HG03139 (cell line): Measurements from ENCODE around the gene RAB36.

Experiments
- ATAC-seq: cut with Tn5 transposase; IDR thresholded peaks from one replicate; pipeline ENCODE4 v1.9.1; 2021; ENCODE audit not compliant: unreplicated experiment

RAB36 gene

DNA sequence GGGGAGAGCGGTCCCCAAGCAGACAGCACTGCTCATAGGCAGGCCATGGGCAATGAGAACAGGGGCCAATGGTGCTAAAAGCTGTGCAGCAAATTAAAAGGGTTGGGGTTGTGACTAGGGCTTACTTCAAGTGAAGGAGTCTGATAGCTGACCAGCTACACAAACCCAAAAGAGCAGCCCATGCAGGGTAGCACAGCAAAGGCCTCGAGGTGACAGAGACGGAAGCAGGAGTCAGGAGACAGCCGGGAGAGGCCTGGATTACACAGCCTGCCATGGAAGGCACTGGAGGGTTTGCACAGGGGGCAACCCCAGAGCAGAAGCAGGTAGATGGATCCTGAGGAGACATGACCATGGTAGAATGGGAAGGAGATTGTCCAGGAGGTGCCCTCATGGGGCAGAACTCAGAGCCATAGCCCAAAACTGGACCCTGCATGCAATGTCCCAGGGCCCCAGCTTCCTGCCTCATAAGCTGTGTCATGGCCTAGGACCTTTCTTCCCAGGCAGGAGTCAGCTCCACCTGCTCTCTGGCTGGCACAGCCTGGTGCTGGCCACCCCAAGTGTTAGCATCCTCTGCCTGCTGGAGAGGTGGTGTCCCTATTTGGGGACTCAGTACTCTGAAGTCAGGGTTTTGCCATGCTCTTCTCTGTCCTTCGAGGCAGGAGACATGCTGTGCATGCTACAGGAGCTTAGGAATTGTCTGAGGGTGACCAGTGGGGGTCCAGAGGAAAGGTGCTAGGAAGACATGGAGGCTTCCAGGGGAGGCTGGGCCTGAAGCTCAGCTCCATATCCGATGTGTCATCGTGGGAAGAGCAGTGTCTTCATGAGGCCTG is 36.8 kb upstream of the RAB36 start:
- ATAC-seq, result no peak

DNA sequence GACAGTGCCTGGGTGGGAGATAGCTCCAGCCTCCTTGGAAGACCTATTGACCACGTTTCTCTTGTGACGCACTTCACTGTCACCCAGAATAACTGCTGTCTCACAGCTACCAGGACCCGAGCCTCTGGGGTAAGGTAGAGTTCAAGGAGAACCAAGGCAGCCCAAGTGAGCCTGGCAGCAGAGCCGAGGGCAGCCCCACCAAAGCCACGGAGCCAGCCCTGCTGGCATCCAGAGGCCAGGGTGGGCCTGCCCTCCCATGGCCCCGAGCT is 36.3 kb upstream of the RAB36 start:
- no peak for ATAC-seq

DNA sequence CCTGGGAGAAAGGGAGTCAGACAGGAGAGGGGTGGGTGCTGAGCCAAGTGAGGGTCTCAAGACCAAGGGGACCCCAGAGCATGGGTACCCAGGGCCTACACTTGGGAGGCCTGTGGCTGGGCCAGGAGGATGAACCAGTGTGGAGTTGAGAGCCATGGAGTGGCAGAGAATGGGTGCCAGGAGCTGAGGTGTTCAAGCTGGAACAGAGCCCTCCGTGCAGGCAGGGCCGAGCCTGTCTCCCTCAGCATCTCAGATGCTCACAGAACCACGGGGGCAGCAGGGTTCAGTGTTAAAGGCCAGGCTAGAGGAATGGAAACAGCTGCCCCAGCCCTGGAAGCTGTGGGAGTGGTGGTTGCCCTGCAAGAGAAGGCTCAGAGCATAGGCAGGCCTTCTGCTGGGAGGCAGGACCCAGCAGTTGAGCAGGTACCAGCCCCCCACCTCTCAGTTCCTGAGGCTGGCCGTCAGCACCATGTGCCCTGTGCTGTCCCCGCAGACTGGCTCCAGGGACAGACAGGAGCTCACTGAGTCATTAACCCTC is 35.8 kb upstream of the RAB36 start:
- ATAC-seq, result no peak

DNA sequence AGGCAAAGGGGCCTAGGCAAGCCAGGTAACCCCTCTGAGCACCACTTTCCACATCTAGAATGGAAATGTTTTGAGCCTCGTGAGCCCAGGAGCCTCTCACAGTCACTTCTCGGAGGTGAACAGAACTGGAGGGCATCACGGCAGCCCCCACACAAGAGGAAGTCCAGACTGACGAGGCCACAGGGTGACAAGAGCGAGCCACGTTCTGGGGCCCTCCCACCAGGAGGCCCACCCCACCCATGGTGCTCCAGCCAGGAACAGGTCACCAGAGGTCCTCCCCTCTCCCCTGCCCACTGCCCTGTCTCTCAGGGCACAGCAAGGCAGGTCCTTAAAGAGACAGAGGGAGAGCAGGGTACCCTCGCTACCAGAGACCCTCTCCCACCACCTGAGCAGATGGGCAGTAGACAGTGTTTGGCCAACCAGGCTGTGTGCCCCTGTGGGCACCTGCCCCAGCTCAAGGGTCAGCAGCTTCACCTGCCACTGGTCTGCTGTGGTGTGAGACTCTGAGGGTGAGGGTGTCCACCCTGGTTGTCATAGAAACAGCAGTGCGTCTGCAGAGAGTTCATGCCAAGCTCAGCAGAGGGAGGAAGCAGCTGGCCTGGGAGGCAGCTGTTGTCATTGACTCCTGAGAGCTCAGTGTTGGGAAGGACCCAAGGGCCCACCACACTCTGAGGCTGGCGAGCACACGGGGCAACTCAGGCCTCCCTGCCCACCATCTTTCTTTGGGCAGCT is 34.9 kb upstream of the RAB36 start:
- ATAC-seq, result no peak

DNA sequence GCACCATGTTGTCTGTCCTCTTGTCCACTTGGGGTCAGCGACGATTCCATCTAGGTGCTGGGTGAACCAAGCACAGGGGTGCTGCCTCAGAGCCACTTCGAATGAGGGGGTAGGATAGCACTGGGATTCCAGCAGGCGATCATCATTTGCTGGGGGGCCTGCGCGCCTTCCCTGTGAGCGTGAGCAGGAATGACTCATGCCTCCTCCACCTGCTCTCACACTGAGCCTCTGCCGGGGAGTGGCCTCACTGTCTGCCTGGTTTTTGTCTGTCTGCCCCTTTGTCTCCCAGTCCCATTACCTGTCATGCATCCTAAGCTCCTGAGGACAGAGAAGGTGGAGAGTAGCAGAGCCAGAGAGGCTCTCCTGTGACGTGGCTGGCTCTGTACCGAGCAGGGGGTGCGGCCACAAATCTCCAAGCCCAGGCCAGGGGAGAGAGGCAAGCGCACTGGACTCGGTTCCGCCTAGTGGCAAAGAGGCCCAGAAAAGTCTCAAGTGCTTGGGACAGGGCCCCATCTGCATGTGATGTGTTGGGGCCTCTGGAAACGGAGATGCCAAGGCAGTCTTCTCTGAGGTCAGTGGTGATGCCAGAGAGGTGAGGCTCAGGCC is 34.3 kb upstream of the RAB36 start:
- no peak for ATAC-seq

DNA sequence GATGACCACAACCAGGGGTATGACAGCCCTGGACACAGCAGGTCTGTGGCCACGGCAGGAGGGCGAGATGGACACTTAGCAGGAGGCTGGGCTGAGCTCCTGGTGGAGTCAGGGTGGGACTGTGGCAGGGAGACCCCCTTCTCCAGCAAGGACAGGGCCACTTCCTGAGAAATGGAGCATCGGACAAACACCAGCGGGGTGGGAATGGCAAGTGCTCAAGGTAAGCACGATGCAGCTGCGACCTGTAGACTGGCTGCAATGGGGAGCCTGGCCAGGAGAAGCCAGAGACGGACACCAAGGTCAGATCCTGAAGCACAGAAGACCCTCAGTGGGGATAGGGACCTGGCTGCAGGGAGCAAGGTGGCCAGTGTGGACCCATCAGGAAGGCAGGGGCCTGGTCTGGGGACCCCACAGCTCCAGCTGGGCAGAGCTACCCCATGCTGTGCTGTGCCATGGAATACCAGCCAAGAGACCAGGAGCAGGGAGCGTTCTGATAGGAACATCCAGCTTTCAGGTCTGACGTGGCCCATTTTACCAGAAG is 32.7 kb upstream of the RAB36 start:
- ATAC-seq, result no peak

DNA sequence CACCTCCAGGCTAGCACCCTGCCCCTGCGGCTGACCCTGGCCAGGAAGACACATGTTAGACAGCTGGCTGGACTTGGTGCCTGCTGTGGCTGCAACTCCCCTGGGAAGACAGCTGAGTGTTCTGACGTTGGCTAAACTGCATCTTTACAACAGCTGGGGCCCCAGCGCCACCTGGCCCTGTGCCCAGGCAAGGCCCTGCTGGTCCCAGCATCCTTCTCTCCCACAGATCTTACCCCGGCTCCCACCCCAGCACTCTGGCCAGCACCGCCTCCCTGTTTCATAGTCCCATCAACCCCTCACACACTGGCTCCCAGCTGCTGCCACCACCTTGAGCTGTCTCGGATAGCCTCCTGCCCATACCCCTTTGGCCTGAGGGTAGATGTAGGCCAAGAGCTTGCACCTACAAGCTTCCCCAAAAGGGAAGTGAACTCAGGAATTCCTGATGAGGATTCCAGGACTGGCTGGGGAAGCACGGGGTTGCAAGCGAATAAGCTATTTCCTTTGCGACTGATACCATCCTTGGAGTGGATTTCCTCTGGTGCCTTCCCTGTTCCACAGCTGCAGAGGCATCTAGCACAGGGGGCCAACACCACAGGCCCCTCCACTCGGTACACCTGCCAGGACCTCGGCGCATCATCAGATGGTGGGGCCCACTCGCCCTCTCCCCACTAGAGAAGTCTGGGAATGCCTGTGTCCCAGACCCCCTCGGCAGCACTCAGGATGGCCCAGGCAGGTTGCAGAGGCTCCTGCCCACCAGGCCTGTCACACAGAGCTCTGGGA is 32.0 kb upstream of the RAB36 start:
- ATAC-seq, result no peak

DNA sequence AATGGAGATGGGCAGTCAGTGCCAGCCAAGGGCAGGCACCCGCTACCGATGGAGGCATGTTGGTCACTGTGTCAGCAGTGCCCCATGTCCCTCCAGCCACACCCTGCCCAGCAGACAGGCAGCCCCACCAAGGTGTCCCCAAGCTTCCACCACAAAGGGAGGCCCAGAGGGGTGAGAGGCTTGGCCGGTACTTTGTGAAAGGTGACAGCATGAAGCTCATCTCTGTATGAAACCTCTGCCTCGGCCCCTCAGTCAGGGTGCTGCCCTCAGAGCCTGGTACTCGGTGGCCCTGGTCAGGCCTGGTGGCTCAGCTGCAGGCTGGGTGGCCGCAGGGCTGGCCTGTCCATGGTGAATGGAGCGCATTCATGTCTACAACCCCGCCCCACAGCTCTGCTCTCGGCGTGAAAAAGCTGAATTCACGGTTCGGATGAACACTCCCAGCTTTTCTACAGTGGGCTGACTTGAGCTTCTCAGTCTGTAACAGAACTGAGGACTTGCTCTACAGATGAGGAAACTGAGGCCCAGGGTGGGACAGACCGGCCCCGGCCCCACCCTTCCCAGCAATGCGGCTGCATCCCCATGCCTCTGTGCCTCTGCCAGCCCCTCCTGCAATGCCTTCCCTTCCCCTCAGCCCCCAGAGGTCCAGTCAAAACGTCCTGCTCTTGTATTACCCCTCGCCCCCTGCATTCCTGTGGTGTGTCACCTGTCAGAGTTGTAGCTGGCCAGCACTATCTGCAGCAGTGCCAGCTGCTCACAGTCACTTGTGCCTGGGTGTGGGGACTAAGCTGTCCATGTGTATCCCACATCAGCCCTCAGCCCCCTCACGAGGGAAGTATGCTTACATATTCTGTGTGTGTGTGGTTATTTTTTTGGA is 31.2 kb upstream of the RAB36 start:
- ATAC-seq, result no peak

DNA sequence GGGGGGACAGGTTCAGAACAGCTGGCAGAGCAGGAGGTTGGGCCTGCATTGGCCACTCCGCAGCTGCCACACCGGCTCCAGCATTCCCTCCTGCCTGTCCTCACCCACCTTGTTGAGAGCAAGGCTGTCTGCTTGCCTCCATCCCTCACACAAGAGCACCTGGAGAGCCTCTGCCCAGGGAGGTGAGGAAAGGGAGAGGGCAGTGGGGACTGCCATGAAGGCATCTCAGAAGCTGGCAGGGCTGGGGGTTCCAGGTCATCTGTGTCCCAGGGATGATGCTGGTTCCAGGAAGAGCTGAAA is 30.6 kb upstream of the RAB36 start:
- no peak for ATAC-seq

DNA sequence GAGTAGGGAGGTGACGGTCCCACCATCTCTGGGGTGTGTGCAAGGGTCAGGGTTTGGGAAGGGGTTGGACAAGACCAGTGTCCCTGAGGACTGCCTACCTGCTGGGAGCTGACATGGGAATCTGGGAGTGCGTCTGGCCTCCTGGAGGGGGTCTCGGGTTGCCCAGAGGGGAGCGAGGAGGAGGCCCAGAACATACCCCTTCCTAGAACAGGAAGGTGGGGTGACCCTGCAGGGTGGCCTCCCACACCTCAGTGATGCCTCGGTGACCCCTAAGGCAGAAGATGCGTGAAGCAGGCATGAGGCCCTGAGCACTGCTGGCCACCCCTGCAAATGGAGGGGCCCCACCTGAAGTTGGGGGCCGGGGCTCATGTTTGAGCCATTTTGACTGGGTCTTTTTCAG is 29.9 kb upstream of the RAB36 start:
- ATAC-seq, result no peak

DNA sequence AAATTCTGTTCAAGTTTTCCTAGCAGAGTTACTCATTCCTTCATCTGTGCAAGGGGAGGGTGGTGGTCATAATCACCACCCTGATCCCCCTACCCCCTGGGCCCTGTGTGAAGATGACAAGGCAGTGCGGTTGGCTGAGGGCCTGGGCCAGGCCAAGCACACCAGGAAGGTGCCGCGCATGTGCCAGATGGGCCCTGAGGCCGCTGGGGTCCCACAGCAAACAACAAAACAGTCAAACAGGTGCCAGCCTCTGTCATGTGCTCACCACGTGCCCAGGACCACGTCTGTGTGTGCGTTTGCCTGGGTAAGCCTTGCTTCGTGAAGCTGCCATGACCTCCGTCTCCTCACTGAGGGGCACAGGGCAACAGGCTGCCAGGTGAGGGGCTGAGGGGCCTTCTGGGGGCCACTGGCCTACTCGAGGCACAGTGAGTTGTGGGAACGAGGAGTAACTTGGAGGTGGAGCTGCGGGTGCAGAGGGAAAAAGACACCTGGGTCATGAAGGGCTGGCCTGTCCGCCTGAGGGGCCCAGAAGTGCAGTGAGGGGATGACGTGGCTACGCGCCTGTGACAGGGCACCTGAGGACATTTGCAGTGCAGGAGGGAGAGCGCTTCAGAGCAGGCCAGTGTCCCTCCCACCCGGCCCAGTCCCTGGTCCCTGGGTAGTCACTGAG is 29.3 kb upstream of the RAB36 start:
- ATAC-seq, result no peak

DNA sequence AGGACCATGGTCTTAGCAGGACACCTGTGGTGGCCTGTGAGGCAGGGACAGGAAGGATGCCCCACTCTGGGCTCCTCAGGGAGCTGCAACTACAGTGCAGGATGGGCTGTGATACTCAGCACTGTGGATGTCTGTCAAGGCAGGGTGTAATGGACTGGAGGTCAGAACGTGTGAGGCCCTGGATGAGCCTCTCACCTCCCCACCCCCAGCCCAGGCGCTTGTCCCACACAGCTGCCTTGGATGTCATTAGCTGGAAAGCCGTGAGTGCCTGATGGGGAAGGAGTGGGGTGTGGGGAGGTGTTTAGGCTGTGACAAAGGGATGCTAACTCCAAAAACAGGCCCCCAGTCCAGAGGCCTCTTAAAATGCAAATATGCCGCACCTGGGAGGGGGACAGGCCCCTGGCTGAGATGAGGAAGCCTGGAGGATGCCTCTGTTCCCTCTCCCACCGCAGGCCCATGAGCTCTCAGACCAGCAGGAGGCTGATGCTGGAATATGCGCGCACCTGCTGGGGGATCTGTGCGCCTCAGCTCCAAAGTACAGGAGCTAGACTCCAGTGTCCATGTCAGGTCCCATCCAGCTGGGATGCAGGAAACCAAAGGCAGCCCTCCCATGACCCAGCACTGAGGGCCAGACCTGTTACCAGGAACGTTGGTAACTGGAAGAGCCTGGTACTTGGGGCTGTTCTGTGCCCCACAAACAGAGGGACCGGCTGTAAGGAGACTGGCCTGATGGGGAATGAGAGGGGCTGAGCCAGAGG is 28.6 kb upstream of the RAB36 start:
- no peak for ATAC-seq

DNA sequence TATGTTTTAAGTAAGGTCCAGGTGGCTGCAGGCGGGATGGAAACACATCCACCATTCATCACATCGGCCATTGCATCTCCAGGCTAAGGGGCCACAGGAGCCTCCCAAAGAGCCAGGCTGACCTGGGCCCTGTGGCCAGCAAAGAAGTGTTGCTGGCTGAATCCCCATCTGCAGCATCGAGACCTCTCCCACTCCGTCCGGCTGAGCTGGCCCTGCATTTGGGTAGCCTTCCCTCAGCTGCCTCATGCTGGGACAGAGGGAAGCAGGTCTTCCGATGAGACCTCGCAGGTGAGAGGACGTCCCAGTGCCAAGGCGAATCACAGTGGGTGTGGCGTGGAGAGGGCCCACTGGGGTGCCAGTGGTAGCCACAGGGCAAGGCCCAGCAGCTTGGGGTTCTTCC is 28.0 kb upstream of the RAB36 start:
- ATAC-seq, result no peak

DNA sequence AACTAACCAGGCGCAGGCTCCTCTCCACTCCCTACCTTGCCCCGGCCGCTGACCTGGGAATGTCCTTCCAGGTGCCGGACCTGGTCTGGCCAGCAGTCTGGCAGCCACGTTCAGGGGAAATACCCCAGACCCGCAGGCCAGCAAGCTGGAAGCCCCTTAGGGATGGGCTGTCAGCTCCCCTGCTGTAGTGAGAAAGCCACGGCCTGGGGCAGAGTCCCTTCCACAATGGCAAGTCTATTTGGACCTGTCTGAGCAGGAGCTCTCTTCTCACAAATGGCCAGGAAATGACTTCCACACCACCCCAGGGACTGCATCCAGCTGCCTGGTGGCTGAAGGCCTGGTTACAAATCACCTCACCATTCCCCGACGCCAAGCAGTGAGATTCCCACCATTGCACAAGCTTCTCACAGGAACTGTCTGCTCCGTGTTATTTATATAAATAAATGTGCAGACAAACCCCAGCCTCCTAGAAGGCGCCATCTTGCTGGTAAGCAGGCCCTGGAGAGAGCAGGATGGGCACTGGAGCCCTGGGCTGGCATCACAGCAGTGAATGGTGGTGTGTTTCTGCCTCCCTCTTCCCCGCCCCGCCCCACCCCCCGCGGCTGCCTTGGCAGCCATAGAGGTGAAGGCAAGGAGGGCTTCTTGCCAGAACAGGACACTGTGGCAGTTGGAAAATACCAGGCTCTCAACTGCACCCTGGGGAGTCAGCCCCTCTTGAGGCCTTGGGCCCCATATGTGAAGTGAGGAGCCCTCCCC is 27.2 kb upstream of the RAB36 start:
- ATAC-seq, result no peak

DNA sequence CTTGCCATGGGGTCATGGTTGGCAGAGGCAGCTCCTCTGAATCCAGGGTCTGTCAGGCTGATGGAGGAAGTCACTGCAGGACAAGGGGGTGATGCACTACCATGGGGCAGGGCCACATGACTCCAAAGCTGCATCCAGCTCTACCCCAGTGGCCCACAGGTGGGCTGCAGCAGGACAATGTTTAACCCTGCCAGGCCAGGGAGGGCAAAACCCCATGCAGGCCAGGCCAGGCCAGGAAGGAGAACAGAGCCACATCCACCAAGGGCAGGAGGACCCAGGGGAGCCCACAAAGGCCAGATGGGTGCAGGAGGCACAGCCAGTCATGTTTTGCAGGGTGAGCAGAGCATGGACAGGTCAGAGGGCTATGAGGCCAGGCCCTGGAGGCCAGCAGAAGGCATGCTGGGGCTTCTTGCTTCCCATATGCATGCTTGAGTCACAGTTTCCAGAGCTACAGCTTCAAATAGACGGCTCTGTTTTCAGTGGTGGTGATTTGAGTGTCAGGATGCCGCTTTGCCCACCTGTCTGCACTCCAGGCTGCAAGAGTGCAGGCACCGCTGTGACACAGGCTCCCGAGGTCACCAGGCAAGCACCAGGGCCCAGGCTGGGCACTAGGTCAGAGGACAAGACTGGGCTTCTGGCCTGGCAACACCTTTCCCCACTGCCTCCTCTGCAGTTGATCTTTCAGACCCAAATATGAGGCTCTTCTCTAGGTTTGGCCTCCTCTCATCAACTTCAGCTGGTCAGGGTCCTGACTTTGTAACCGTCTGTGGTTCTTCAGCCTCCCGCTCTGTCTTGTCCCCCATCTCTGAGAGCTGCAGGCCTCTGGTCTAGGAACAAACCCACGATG is 26.4 kb upstream of the RAB36 start:
- ATAC-seq, result no peak

DNA sequence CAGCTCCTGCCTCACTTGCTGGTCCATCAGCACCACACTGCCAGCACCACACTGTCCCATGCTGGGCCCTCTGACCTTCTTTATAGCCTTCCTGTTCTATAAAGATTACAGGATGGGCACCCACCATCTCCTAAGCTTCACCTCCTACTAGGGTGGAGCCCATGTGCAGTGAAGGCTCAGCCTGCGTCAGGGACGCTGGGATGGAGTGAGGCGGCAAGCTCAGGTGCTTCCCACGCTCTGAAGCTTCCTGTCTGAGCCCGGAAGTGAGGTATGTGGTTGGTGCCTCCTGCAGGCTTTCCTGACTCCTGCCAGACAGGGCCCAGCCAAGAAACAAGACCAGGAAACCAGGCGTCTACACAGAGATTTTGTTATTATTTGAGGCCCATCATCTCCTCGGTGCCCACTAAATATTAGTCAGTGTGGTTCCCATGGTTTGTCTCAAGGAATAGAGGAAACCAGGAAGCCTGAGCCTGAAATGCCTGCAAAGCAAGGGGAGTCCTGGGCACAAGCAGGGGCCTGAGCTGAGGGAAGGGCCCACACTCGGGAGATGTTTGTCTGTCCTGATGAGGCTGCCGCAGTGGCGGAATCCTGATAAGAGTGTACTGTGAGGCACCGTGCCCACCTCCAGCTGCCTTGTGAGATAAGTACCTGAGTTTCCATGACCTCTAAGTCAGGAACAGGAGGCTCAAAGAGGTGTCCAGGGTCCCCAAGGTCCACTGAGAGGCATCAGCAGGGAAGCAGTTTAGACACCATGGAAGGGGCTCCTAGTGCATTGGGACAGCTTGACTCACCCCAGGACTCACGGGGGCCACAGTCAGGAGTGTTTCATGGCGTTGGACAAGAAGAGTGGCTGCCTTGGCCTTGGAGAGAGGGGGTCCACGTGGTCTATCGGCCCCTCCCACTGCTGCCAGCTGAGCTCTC is 25.5 kb upstream of the RAB36 start:
- no peak for ATAC-seq
